Panc1 (cell line): ENCODE measurements around the gene SYT5. TPM values are rescaled to one million over a fixed set of nuclear protein-coding genes. Genes with fewer than 3 reads are reported as not detected.

Source experiments
- ATAC-seq: fragments of 200-7000 bp; cut with Tn5 transposase; 2 replicates; pipeline ENCODE4 v1.9.1; 2020; ENCODE audit warnings: mild to moderate bottlenecking, moderate library complexity
- BruUV-seq: library from RNA; stranded (reverse); fragments of 400-500 nt; replicated peaks from 2 replicates; lab custom pipeline; 2021; lab: Mats Ljungman, UMichigan
- CTCF ChIA-PET: fragments of 300-600 bp; sonication (Branson Sonifier 250); formaldehyde crosslinking; loops from one replicate; lab custom pipeline; 2022; ENCODE audit warnings: antibody characterized with exemption; lab: Charles Lee
- POLR2A ChIA-PET: fragments of 300-600 bp; sonication (Branson Sonifier 250); formaldehyde crosslinking; loops from one replicate; lab custom pipeline; 2022; ENCODE audit warnings: antibody characterized with exemption; lab: Charles Lee
- DNase-seq: peaks from one replicate; pipeline ENCODE4 v3.0.0-alpha.2; 2010; ENCODE audit warnings: low read depth, low spot score
- H3K27ac ChIP-seq: 2 replicates; pipeline ENCODE4 v1.5.1; 2011; ENCODE audit warnings: mild to moderate bottlenecking, low read length, inconsistent platforms
- H3K27me3 ChIP-seq: fragments of 200-500 bp; sonication (Bioruptor generic); 2 replicates; pipeline ENCODE4 v1.6.0; 2014; ENCODE audit warnings: low read length, inconsistent platforms; ENCODE audit not compliant: control insufficient read depth, insufficient read depth
- H3K36me3 ChIP-seq: fragments of 200-500 bp; sonication (Bioruptor generic); 2 replicates; pipeline ENCODE4 v1.5.1; 2014; ENCODE audit warnings: inconsistent platforms, mild to moderate bottlenecking, low read length, moderate library complexity; ENCODE audit not compliant: control insufficient read depth, insufficient read depth
- H3K4me1 ChIP-seq: 2 replicates; pipeline ENCODE4 v1.5.1; 2011; ENCODE audit warnings: inconsistent platforms, mild to moderate bottlenecking, low read length, moderate library complexity; ENCODE audit not compliant: control insufficient read depth, insufficient read depth
- H3K4me3 ChIP-seq, 2 experiments: 2 replicates each; pipeline ENCODE4 v1.5.1; 2011 to 2012; ENCODE audit warnings: low read depth in 2 of 2, low read length in 2 of 2, mild to moderate bottlenecking in 2 of 2, inconsistent platforms in 1 of 2, moderate library complexity in 1 of 2
- H3K9me3 ChIP-seq: fragments of 200-500 bp; sonication (Bioruptor generic); 2 replicates; pipeline ENCODE4 v1.5.1; 2014; ENCODE audit warnings: low read depth, mild to moderate bottlenecking, inconsistent platforms, low read length, moderate library complexity; ENCODE audit not compliant: control insufficient read depth, insufficient read depth
- POLR2AphosphoS5 ChIP-seq: IDR thresholded peaks from 2 replicates; pipeline ENCODE4 v1.6.1; 2012; ENCODE audit warnings: mild to moderate bottlenecking, low read depth, low read length, moderate library complexity
- SIN3A ChIP-seq: IDR thresholded peaks from 2 replicates; pipeline ENCODE4 v1.6.1; 2012; ENCODE audit warnings: low read depth, mild to moderate bottlenecking, low read length, moderate library complexity, borderline replicate concordance; ENCODE audit not compliant: insufficient read depth
- TCF7L2 ChIP-seq: IDR thresholded peaks from 2 replicates; pipeline ENCODE4 v1.6.1; 2011; ENCODE audit warnings: mild to moderate bottlenecking, low read depth, low read length, inconsistent platforms
- in situ Hi-C: cut with HindIII; loops from 2 replicates; pipeline ENCODE4 v1.10.0; 2016; ENCODE audit warnings: low sequenced_read_pairs, low pct_unique_long_range_greater_than_20kb
- intact Hi-C: fragments of 100-400 bp; cut with micrococcal nuclease; formaldehyde crosslinking; loops from one replicate; pipeline ENCODE4 v1.10.0; 2022; ENCODE audit not compliant: unreplicated experiment
- total RNA-seq: library from RNA; stranded (reverse); gene quantifications from one replicate; pipeline ENCODE4 v1.2.1, GENCODE V29; 2021; ENCODE audit not compliant: unreplicated experiment
- TF ChIP-seq, protein P1 (sequence below), 2 experiments: IDR thresholded peaks; 2 replicates each; pipeline ENCODE4 v1.6.1; 2011 to 2012; ENCODE audit warnings: low read depth in 2 of 2, control low read depth in 1 of 2, low read length in 1 of 2, mild to moderate bottlenecking in 1 of 2, moderate library complexity in 1 of 2; ENCODE audit not compliant: insufficient read depth in 1 of 2
- TF ChIP-seq, protein P2 (sequence below): fragments of 450-650 bp; IDR thresholded peaks from 2 replicates; pipeline ENCODE4 v1.5.1; 2017; ENCODE audit warnings: mild to moderate bottlenecking

SYT5 gene
- total RNA-seq, 1 experiment from 2014 or later, result 3.2 TPM

DNA sequence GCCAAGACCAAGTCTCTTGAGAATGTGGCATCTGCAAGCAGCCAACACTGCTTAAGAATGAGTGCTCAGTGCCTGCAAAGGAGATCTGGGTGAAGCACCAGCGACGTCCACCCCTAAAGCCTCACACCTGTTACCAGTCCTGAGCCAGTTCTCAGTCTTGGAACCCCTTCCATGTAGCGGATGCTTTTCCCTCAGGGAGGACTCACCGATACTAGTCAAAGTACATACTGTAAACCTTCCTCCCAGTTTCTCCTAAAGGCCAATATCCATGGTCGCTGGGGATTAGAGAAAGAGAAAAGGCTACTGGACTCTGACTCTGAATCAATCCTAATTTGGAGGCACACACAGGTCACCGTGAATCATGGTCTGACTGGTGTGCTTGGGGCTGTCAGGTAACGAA lies 33.5 kb upstream of the SYT5 start:
- H3K9me3 ChIP-seq, result peaks cover 8% of the 10 kb centered on the region; the same call in 1 of the 2 replicates
- POLR2A ChIA-PET, result no interaction called here
- H3K27ac ChIP-seq, result peak overlapping the region; percentile 41; the same call in 1 of the 2 replicates
- no peaks in the 10 kb centered on the region for H3K27me3 ChIP-seq
- H3K4me3 ChIP-seq, result no peak overlapping the region
- H3K4me1 ChIP-seq, result peaks cover 34% of the 10 kb centered on the region
- no TSS peak for BruUV-seq
- in situ Hi-C loops (no loop called here), intact Hi-C loops (no loop called here)
- no peak for TF ChIP-seq POLR2AphosphoS5
- no peak for TF ChIP-seq SIN3A
- TF ChIP-seq TCF7L2, result no peak
- TF ChIP-seq, protein P1, sequence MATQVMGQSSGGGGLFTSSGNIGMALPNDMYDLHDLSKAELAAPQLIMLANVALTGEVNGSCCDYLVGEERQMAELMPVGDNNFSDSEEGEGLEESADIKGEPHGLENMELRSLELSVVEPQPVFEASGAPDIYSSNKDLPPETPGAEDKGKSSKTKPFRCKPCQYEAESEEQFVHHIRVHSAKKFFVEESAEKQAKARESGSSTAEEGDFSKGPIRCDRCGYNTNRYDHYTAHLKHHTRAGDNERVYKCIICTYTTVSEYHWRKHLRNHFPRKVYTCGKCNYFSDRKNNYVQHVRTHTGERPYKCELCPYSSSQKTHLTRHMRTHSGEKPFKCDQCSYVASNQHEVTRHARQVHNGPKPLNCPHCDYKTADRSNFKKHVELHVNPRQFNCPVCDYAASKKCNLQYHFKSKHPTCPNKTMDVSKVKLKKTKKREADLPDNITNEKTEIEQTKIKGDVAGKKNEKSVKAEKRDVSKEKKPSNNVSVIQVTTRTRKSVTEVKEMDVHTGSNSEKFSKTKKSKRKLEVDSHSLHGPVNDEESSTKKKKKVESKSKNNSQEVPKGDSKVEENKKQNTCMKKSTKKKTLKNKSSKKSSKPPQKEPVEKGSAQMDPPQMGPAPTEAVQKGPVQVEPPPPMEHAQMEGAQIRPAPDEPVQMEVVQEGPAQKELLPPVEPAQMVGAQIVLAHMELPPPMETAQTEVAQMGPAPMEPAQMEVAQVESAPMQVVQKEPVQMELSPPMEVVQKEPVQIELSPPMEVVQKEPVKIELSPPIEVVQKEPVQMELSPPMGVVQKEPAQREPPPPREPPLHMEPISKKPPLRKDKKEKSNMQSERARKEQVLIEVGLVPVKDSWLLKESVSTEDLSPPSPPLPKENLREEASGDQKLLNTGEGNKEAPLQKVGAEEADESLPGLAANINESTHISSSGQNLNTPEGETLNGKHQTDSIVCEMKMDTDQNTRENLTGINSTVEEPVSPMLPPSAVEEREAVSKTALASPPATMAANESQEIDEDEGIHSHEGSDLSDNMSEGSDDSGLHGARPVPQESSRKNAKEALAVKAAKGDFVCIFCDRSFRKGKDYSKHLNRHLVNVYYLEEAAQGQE (IDR thresholded peaks at IDR 0.05; ENCODE audit: insufficient read depth in 1 of 2, low read depth in 2 of 2, low read length in 1 of 2), result no peak
- TF ChIP-seq, protein P2, sequence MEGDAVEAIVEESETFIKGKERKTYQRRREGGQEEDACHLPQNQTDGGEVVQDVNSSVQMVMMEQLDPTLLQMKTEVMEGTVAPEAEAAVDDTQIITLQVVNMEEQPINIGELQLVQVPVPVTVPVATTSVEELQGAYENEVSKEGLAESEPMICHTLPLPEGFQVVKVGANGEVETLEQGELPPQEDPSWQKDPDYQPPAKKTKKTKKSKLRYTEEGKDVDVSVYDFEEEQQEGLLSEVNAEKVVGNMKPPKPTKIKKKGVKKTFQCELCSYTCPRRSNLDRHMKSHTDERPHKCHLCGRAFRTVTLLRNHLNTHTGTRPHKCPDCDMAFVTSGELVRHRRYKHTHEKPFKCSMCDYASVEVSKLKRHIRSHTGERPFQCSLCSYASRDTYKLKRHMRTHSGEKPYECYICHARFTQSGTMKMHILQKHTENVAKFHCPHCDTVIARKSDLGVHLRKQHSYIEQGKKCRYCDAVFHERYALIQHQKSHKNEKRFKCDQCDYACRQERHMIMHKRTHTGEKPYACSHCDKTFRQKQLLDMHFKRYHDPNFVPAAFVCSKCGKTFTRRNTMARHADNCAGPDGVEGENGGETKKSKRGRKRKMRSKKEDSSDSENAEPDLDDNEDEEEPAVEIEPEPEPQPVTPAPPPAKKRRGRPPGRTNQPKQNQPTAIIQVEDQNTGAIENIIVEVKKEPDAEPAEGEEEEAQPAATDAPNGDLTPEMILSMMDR, result no peak
- DNase-seq (no peak), ATAC-seq (no peak)
- CTCF ChIA-PET, result no interaction called here
- H3K36me3 ChIP-seq, result no peaks in the 10 kb centered on the region

DNA sequence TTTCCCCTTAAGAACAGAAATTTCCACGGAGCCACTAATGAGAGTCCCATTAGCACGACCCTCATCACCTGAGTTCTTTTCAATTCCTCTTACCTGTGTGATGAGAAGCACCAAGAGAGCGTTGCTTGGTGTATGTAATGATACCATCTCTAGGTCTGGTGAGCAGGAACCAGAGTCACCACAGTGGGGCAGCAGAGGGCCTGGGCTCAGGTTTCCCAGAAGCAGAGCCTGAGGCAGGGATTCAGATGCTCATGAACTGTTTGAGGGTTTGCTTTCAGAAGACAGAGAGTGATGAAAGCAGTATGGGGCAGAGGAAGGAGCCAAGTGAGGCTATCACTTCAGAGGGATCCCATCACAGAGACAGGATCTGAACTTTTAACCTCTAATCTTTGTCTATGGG lies 32.4 kb upstream of the SYT5 start:
- no TSS peak for BruUV-seq
- no peak overlapping the region for H3K4me3 ChIP-seq
- ChIA-PET CTCF (no interaction called here), POLR2A (no interaction called here)
- DNase-seq (no peak), ATAC-seq (no peak)
- H3K27me3 ChIP-seq, result no peaks in the 10 kb centered on the region
- peaks cover 8% of the 10 kb centered on the region; the same call in 1 of the 2 replicates for H3K9me3 ChIP-seq
- intact Hi-C loops, result no loop called here
- in situ Hi-C loops, result no loop called here
- H3K4me1 ChIP-seq, result peaks cover 34% of the 10 kb centered on the region
- H3K27ac ChIP-seq, result peak overlapping the region; percentile 8; the same call in 1 of the 2 replicates
- TF ChIP-seq TCF7L2, result no peak
- no peak for TF ChIP-seq POLR2AphosphoS5
- TF ChIP-seq, protein P2, result no peak
- TF ChIP-seq, protein P1 (IDR thresholded peaks at IDR 0.05; ENCODE audit: insufficient read depth in 1 of 2, low read depth in 2 of 2, low read length in 1 of 2), result no peak
- no peak for TF ChIP-seq SIN3A
- no peaks in the 10 kb centered on the region for H3K36me3 ChIP-seq
